HEK293 (cell line): Measurements from ENCODE around the gene ALOX15B.
"Not testable (repeated sequence)": the region's sequence is repeated elsewhere in the genome, so short reads cannot be mapped to it uniquely, and the experiment has no call there.

Source experiments
- CTCF ChIA-PET: fragments of 350-600 bp; formaldehyde crosslinking; extraction: SDS; loops from one replicate; lab custom pipeline; 2021; ENCODE audit warnings: antibody characterized with exemption; lab: Yijun Ruan, JAX
- POLR2A ChIA-PET: fragments of 300-600 bp; formaldehyde crosslinking; extraction: SDS; loops from one replicate; lab custom pipeline; 2020; ENCODE audit warnings: antibody characterized with exemption, inconsistent platforms; lab: Yijun Ruan, JAX
- H3K27ac ChIP-seq: fragments of 200-500 bp; sonication (Bioruptor generic); 2 replicates; pipeline ENCODE4 v1.5.1; 2014; ENCODE audit warnings: low read depth, low read length, control low read depth, inconsistent platforms; ENCODE audit errors: extremely low read depth
- H3K36me3 ChIP-seq, 2 experiments: fragments of 200-500 bp in 1 of 2; sonication (Bioruptor generic) in 1 of 2; 1 replicate in 1 of 2; 2 replicates in 1 of 2; pipeline ENCODE4 v1.5.1; 2014 to 2017; ENCODE audit warnings: inconsistent platforms in 2 of 2, low read length in 2 of 2; ENCODE audit not compliant: control insufficient read depth in 2 of 2, insufficient read depth in 1 of 2
- H3K4me1 ChIP-seq: fragments of 200-500 bp; sonication (Bioruptor generic); 2 replicates; pipeline ENCODE4 v1.5.1; 2014; ENCODE audit warnings: mild to moderate bottlenecking, low read length, inconsistent platforms; ENCODE audit not compliant: control insufficient read depth, insufficient read depth
- H3K4me3 ChIP-seq: 2 replicates; pipeline ENCODE4 v1.5.1; 2011; ENCODE audit warnings: low read depth, mild to moderate bottlenecking, control low read depth, low read length, moderate library complexity
- H3K9me3 ChIP-seq: fragments of 200-500 bp; sonication (Bioruptor generic); 2 replicates; pipeline ENCODE4 v1.5.1; 2014; ENCODE audit warnings: low read depth, low read length, inconsistent platforms; ENCODE audit not compliant: control insufficient read depth, insufficient read depth
- GLIS1 ChIP-seq: fragments of 450-650 bp; formaldehyde crosslinking; IDR thresholded peaks from 2 replicates; pipeline ENCODE4 v1.5.1; 2016; ENCODE audit warnings: missing biosample characterization, missing genetic modification characterization
- HIC1 ChIP-seq: fragments of 450-650 bp; formaldehyde crosslinking; IDR thresholded peaks from 2 replicates; pipeline ENCODE4 v1.5.1; 2016; ENCODE audit warnings: missing biosample characterization, missing genetic modification characterization
- PATZ1 ChIP-seq: fragments of 450-650 bp; formaldehyde crosslinking; IDR thresholded peaks from 2 replicates; pipeline ENCODE4 v1.5.1; 2016; ENCODE audit warnings: missing biosample characterization, missing genetic modification characterization
- PRDM2 ChIP-seq: fragments of 450-650 bp; formaldehyde crosslinking; IDR thresholded peaks from 2 replicates; pipeline ENCODE4 v1.5.1; 2016; ENCODE audit warnings: missing biosample characterization, missing genetic modification characterization, borderline replicate concordance
- REST ChIP-seq: fragments of 450-650 bp; formaldehyde crosslinking; IDR thresholded peaks from 2 replicates; pipeline ENCODE4 v1.5.1; 2016; ENCODE audit warnings: missing biosample characterization, missing genetic modification characterization
- YY1 ChIP-seq: fragments of 450-650 bp; formaldehyde crosslinking; IDR thresholded peaks from 2 replicates; pipeline ENCODE4 v1.5.1; 2018; ENCODE audit warnings: missing biosample characterization, missing genetic modification characterization
- ZBTB48 ChIP-seq: fragments of 450-650 bp; formaldehyde crosslinking; IDR thresholded peaks from 2 replicates; pipeline ENCODE4 v1.5.1; 2016; ENCODE audit warnings: missing biosample characterization, missing genetic modification characterization
- ZNF112 ChIP-seq: fragments of 450-650 bp; formaldehyde crosslinking; IDR thresholded peaks from 2 replicates; pipeline ENCODE4 v1.5.0; 2017; ENCODE audit warnings: missing biosample characterization, missing genetic modification characterization
- ZNF280C ChIP-seq: fragments of 450-650 bp; formaldehyde crosslinking; IDR thresholded peaks from 2 replicates; pipeline ENCODE4 v1.5.1; 2016; ENCODE audit warnings: missing biosample characterization, missing genetic modification characterization
- ZNF629 ChIP-seq: fragments of 450-650 bp; formaldehyde crosslinking; IDR thresholded peaks from 2 replicates; pipeline ENCODE4 v1.5.1; 2017; ENCODE audit warnings: missing biosample characterization, missing genetic modification characterization
- ZNF704 ChIP-seq: fragments of 450-650 bp; formaldehyde crosslinking; IDR thresholded peaks from 2 replicates; pipeline ENCODE4 v1.5.1; 2016; ENCODE audit warnings: missing biosample characterization, missing genetic modification characterization

ALOX15B gene

GRCh38 chr17:8060274-8060673 is 21.4 kb downstream of the ALOX15B start (continued):
- TF ChIP-seq PRDM2 (tag by site-specific recombination): no peak
- TF ChIP-seq ZNF280C (tag by site-specific recombination): no peak
- no peak for TF ChIP-seq ZBTB48 (tag by site-specific recombination)
- no peak for TF ChIP-seq ZNF629 (tag by site-specific recombination)
- TF ChIP-seq YY1: peak; percentile 86
- no peak for TF ChIP-seq ZNF704 (tag by site-specific recombination)
- TF ChIP-seq REST (tag by site-specific recombination): peak; percentile 88
- TF ChIP-seq HIC1 (tag by site-specific recombination): no peak
- TF ChIP-seq ZNF112 (tag by site-specific recombination): no peak
- TF ChIP-seq, all 188 proteins: peak for 9

- H3K27ac ChIP-seq, H3K9me3 ChIP-seq, H3K36me3 ChIP-seq, H3K4me3 ChIP-seq: not testable (repeated sequence)
- POLR2A ChIA-PET: interaction anchor here (2.3 kb wide), 1 partner anchor 233 kb away, joined by 8 read pairs; the partner anchor contains the start of gene SLC25A35
- CTCF ChIA-PET: interaction anchor here (0.6 to 7.9 kb wide), 31 partner anchors 8 to 935 kb away, joined by 3 to 214 read pairs (median 5); partner anchors contain the start of genes ALOX12B, ALOXE3, CHD3 and KRABD2
- TF ChIP-seq GLIS1 (tag by site-specific recombination): peak; percentile 73
- peak; percentile 36; the same call in 1 of the 2 replicates for TF ChIP-seq PATZ1 (tag by site-specific recombination)
- H3K4me1 ChIP-seq: peaks cover 15% of the 10 kb centered on the region
Measured at GRCh38 chr17:8061851-8062250, 23.0 kb downstream of the ALOX15B start.
